GM12878 (cell line): Measurements from ENCODE around the gene BCAT1. TPM values are rescaled to one million over a fixed set of nuclear protein-coding genes. Genes with fewer than 3 reads are reported as not detected.

Experiments
- BCLAF1 ChIP-seq: fragments of 450-650 bp; IDR thresholded peaks from 2 replicates; pipeline ENCODE4 v1.6.1; 2017; ENCODE audit warnings: antibody characterized with exemption, mild to moderate bottlenecking, moderate library complexity
- BRCA1 ChIP-seq: IDR thresholded peaks from 2 replicates; pipeline ENCODE4 v1.6.1; 2011; ENCODE audit warnings: low read depth, low read length, improper control_type of control experiment
- CBX3 ChIP-seq: fragments of 200-600 bp; sonication (generic); IDR thresholded peaks from 2 replicates; pipeline ENCODE4 v1.6.1; 2016; ENCODE audit warnings: low read depth, borderline replicate concordance
- CHD2 ChIP-seq: IDR thresholded peaks from 2 replicates; pipeline ENCODE4 v1.6.1; 2011; ENCODE audit warnings: low read depth, low read length, improper control_type of control experiment, borderline replicate concordance
- EGR1 ChIP-seq, 2 experiments: IDR thresholded peaks; 1 replicate in 1 of 2; 2 replicates in 1 of 2; pipeline ENCODE4 v1.6.1; 2011 to 2012; ENCODE audit warnings: low read depth in 2 of 2, low read length in 2 of 2, borderline replicate concordance in 1 of 2, mild to moderate bottlenecking in 1 of 2, moderate library complexity in 1 of 2
- EZH2 ChIP-seq: IDR thresholded peaks from 2 replicates; pipeline ENCODE4 v1.6.1; 2012; ENCODE audit warnings: low read depth, mild to moderate bottlenecking, control low read depth, inconsistent platforms, low read length, borderline replicate concordance; ENCODE audit not compliant: control insufficient read depth
- FOXK2 ChIP-seq: fragments of 450-650 bp; IDR thresholded peaks from 2 replicates; pipeline ENCODE4 v1.6.1; 2017; ENCODE audit warnings: mild to moderate bottlenecking, moderate library complexity
- GABPA ChIP-seq: IDR thresholded peaks from 2 replicates; pipeline ENCODE4 v1.6.1; 2014; ENCODE audit warnings: antibody characterized with exemption, low read depth, mild to moderate bottlenecking, inconsistent platforms
- KDM1A ChIP-seq: fragments of 200-600 bp; sonication (generic); IDR thresholded peaks from 2 replicates; pipeline ENCODE4 v1.6.1; 2016; ENCODE audit warnings: borderline replicate concordance
- KLF5 ChIP-seq: fragments of 450-650 bp; IDR thresholded peaks from 2 replicates; pipeline ENCODE4 v1.6.1; 2014; ENCODE audit warnings: mild to moderate bottlenecking; ENCODE audit not compliant: partially characterized antibody
- NFYA ChIP-seq: IDR thresholded peaks from 2 replicates; pipeline ENCODE4 v1.6.1; 2011; ENCODE audit warnings: low read depth, mild to moderate bottlenecking, low read length, improper control_type of control experiment, borderline replicate concordance
- NR2C1 ChIP-seq: fragments of 450-650 bp; IDR thresholded peaks from 2 replicates; pipeline ENCODE4 v1.6.1; 2017; ENCODE audit warnings: antibody characterized with exemption, mild to moderate bottlenecking, moderate library complexity
- PKNOX1 ChIP-seq: fragments of 450-650 bp; IDR thresholded peaks from 2 replicates; pipeline ENCODE4 v1.6.1; 2016; ENCODE audit warnings: mild to moderate bottlenecking
- SMAD1 ChIP-seq: fragments of 450-650 bp; IDR thresholded peaks from 2 replicates; pipeline ENCODE4 v1.6.1; 2018; ENCODE audit warnings: mild to moderate bottlenecking, low read depth; ENCODE audit not compliant: partially characterized antibody
- SRF ChIP-seq, 2 experiments: IDR thresholded peaks; 2 replicates each; pipeline ENCODE4 v1.6.1; 2011; ENCODE audit warnings: low read depth in 2 of 2, low read length in 2 of 2, mild to moderate bottlenecking in 1 of 2, moderate library complexity in 1 of 2
- STAT3 ChIP-seq: IDR thresholded peaks from 2 replicates; pipeline ENCODE4 v1.6.1; 2011; ENCODE audit warnings: low read depth, low read length, improper control_type of control experiment
- TAF1 ChIP-seq: IDR thresholded peaks from 2 replicates; pipeline ENCODE4 v1.6.1; 2011; ENCODE audit warnings: mild to moderate bottlenecking, low read depth, low read length, borderline replicate concordance
- TARDBP ChIP-seq: IDR thresholded peaks from 2 replicates; pipeline ENCODE4 v1.6.1; 2016; ENCODE audit warnings: borderline replicate concordance
- ZBED1 ChIP-seq: IDR thresholded peaks from 2 replicates; pipeline ENCODE4 v1.6.1; 2016; ENCODE audit warnings: borderline replicate concordance
- ZNF217 ChIP-seq: fragments of 450-650 bp; IDR thresholded peaks from 2 replicates; pipeline ENCODE4 v1.6.1; 2017; ENCODE audit warnings: antibody characterized with exemption, mild to moderate bottlenecking
- ZZZ3 ChIP-seq: IDR thresholded peaks from 2 replicates; pipeline ENCODE4 v1.6.1; 2011; ENCODE audit warnings: low read depth; ENCODE audit not compliant: control insufficient read depth, insufficient read length
- polyA plus RNA-seq, 11 experiments: library from polyadenylated mRNA; depleted of rRNA in 4 of 11; unstranded in 6 of 11; stranded (reverse) in 5 of 11; fragments of >200 nt; fragmentation: Nextera tagmentation in 4 of 11; fragmentation: Illumina TruSeq in 1 of 11; extraction: Ambion mirVana in 4 of 11; extraction: Trizol in 1 of 11; gene quantifications; 1 replicate in 1 of 11; 2 replicates in 10 of 11; pipeline versions ENCODE4 v1.2.1 to v1.2.3, GENCODE V29; 2011 to 2016; ENCODE audit warnings: inconsistent platforms in 2 of 11, missing spikeins in 2 of 11, low read depth in 1 of 11
- total RNA-seq, 4 experiments: library from RNA; depleted of rRNA in 3 of 4; stranded (reverse); fragments of >200 nt in 3 of 4; fragmentation: Illumina TruSeq in 1 of 4; extraction: Trizol in 1 of 4; gene quantifications; 2 replicates each; pipeline versions ENCODE4 v1.2.1 to v1.2.3, GENCODE V29; 2013 to 2021
- TF ChIP-seq, protein P1 (sequence below): fragments of 450-650 bp; formaldehyde crosslinking; IDR thresholded peaks from 2 replicates; pipeline ENCODE4 v1.4.0; 2020; ENCODE audit warnings: mild to moderate bottlenecking, moderate library complexity

The BCAT1 gene
- total and polyA plus RNA-seq, 10 of the 15 experiments (the other 5 are each of a cell fraction or from before 2014, with no cell fraction given) = 26.2 to 187 (median 81.9) TPM

GRCh38 chr12:24839268-24839791 is 109.6 kb downstream of the BCAT1 start (continued):
- no peak for TF ChIP-seq TARDBP
- TF ChIP-seq KLF5 = peak; percentile 97
- TF ChIP-seq, protein P1, sequence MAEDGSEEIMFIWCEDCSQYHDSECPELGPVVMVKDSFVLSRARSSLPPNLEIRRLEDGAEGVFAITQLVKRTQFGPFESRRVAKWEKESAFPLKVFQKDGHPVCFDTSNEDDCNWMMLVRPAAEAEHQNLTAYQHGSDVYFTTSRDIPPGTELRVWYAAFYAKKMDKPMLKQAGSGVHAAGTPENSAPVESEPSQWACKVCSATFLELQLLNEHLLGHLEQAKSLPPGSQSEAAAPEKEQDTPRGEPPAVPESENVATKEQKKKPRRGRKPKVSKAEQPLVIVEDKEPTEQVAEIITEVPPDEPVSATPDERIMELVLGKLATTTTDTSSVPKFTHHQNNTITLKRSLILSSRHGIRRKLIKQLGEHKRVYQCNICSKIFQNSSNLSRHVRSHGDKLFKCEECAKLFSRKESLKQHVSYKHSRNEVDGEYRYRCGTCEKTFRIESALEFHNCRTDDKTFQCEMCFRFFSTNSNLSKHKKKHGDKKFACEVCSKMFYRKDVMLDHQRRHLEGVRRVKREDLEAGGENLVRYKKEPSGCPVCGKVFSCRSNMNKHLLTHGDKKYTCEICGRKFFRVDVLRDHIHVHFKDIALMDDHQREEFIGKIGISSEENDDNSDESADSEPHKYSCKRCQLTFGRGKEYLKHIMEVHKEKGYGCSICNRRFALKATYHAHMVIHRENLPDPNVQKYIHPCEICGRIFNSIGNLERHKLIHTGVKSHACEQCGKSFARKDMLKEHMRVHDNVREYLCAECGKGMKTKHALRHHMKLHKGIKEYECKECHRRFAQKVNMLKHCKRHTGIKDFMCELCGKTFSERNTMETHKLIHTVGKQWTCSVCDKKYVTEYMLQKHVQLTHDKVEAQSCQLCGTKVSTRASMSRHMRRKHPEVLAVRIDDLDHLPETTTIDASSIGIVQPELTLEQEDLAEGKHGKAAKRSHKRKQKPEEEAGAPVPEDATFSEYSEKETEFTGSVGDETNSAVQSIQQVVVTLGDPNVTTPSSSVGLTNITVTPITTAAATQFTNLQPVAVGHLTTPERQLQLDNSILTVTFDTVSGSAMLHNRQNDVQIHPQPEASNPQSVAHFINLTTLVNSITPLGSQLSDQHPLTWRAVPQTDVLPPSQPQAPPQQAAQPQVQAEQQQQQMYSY = no peak
- peak; percentile 87 for TF ChIP-seq SMAD1
- TF ChIP-seq BCLAF1 = no peak
- no peak for TF ChIP-seq BRCA1
- no peak for TF ChIP-seq KDM1A
- 0 out of 2 replicates have a peak, but pooled peaks have one; percentile 5 for TF ChIP-seq NR2C1
- no peak for TF ChIP-seq EGR1 (IDR thresholded peaks at IDR 0.05; ENCODE audit: borderline replicate concordance in 1 of 2, low read depth in 2 of 2, low read length in 2 of 2)
- TF ChIP-seq ZNF217 = peak; percentile 92
- TF ChIP-seq EZH2 = no peak
- TF ChIP-seq GABPA = peak; percentile 80
- TF ChIP-seq CHD2 = peak; percentile 86
- peak; percentile 99 for TF ChIP-seq ZBED1
- peak; percentile 99; the same call in 1 of the 2 replicates for TF ChIP-seq STAT3
- peak in 1 of 2 experiments; percentile 85; a peak in 2 of 4 replicates for TF ChIP-seq SRF (IDR thresholded peaks at IDR 0.05; ENCODE audit: low read depth in 2 of 2, low read length in 2 of 2)
- TF ChIP-seq CBX3 = no peak
- no peak for TF ChIP-seq FOXK2
- TF ChIP-seq TAF1 = 0 out of 2 replicates have a peak, but pooled peaks have one; percentile 56
- no peak for TF ChIP-seq NFYA
- TF ChIP-seq ZZZ3 = no peak
- TF ChIP-seq PKNOX1 = 0 out of 2 replicates have a peak, but pooled peaks have one; percentile 5
